ENCODE measurements around the gene SEPHS1.

The SEPHS1 gene

DNA sequence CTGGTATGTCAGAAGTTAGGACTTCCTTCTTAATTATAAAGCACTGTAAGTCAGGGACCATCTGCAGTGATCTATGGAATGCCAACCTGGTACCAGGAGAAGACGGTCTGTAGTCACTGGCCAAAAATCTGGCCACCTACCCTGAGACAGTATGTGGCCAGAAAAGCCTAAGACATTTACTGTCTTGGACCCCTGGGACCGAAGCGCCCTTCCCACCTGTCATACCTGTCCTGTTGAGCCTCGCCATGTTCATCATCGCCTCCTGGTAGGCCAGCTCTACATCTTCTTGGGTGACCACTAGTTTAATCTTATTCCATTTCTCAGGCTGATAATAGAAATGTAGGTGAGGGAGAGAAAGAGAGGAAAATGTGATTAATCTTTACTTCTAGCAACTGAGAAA is 20.0 kb downstream of the SEPHS1 start:
- no peak for DNase-seq (ENCODE audit: low spot score)

- DNase-seq (ENCODE audit: low spot score), result no peak
Measured at GRCh38 chr10:13327534-13327933, 20.6 kb downstream of the SEPHS1 start.

DNA sequence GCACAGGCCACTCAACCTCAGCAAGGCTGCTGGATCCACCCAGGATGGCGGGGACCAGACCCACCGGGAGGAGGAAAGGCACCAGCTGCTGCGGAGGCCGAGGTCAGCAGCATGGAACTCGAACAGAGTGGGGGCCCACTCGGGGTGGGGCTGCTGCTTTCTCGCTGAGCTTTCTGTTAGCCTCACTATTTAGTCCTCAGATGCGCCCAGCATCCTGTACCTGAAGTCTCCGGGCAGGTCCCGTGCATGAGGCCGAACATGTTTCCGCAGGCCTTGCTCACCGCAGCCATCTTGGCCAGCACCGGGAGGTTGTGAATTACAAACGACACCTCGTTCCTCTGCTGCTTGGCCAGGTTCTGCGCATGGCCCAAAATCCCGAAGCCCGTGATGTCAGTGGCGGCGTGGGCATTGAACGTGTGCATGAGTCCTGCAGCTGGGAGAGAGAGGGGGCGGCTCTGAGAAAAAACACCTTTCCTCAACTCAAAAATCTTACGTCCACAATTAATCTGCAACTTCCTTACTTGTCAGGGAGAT is 25.4 kb downstream of the SEPHS1 start:
- no peak for DNase-seq (ENCODE audit: low spot score)

- no peak for DNase-seq (ENCODE audit: low spot score)
Measured at GRCh38 chr10:13321576-13321975, 26.5 kb downstream of the SEPHS1 start.

DNA sequence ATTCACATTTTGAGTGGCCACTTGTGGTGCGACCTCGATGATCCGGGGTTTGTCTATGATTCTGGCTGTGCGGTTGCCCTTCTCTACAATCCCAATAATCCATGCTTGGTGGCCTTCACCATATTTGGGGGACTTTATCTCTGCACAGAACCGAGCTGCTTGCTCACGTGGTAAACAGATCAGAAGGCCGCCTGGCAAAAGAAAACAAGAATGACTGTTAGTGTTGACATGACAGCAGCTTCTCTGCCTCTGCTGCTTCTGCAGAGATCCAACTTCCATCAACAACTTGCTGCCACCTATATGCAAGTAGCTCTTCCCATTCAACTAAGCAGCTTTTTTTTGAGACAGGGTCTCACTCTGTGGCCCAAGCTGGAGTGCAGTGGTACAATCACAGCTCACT is 28.9 kb downstream of the SEPHS1 start:
- DNase-seq (ENCODE audit: low spot score), result no peak

GRCh38 chr10:13317474-13317873 is 30.6 kb downstream of the SEPHS1 start:
- DNase-seq (ENCODE audit: low spot score), result no peak

- no peak for DNase-seq (ENCODE audit: low spot score)
Measured at GRCh38 chr10:13316635-13317311, 31.3 kb downstream of the SEPHS1 start.

GRCh38 chr10:13315361-13315760 is 32.7 kb downstream of the SEPHS1 start:
- DNase-seq (ENCODE audit: low spot score), result no peak

DNA sequence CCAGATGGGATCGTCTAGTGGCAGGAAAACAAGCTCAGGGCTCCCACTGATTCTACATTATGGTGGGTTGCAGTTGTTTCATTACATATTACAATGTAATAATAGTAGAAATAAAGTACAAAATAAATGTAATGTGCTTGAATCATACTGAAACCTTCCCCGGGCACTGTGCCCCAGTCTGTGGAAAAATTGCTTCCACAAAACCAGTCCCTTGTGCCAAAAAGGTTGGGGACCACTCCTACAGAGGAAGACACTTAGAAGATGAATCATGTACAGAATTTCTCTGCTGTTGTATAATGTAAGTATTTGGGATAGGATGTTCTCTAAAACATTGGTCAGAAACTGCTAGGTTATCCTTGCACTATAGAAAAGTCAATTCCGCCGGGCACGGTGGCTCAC is 36.9 kb downstream of the SEPHS1 start:
- DNase-seq (ENCODE audit: low spot score), result no peak

- DNase-seq (ENCODE audit: low spot score), result no peak
Measured at GRCh38 chr10:13310518-13311176, 37.4 kb downstream of the SEPHS1 start.

GRCh38 chr10:13309792-13310191 is 38.3 kb downstream of the SEPHS1 start:
- no peak for DNase-seq (ENCODE audit: low spot score)

DNA sequence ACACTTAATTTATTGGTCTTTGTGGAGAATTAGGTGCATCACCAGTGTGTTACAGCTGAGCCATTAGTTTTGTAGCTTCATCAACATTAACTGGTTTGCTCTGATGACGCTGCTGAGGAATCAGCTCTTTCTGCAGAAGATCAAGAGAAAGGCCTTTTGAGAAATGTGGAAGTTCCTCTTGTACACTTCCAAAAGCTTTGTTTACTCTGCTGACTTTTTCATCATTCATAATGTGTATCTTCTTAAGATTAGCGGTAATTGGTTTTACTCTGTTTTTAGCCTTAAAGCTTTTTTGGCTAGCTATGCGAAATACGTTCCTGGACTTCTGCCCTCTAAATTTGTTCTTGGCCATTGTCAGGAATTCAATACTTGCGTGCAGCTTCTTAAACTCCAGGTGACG is 40.0 kb downstream of the SEPHS1 start:
- DNase-seq (ENCODE audit: low spot score), result no peak

GRCh38 chr10:13306103-13306502 is 42.0 kb downstream of the SEPHS1 start:
- no peak for DNase-seq (ENCODE audit: low spot score)

- no peak for DNase-seq (ENCODE audit: low spot score)
Measured at GRCh38 chr10:13302821-13303555, 45.1 kb downstream of the SEPHS1 start.

- peak; percentile 93 for DNase-seq (ENCODE audit: low spot score)
Measured at GRCh38 chr10:13299437-13300287, 48.4 kb downstream of the SEPHS1 start, which contains the start of gene PHYH. TSS of gene PHYH (minus strand) at chr10:13300064. CDS start at chr10:13300042, 22 bp downstream.

DNA sequence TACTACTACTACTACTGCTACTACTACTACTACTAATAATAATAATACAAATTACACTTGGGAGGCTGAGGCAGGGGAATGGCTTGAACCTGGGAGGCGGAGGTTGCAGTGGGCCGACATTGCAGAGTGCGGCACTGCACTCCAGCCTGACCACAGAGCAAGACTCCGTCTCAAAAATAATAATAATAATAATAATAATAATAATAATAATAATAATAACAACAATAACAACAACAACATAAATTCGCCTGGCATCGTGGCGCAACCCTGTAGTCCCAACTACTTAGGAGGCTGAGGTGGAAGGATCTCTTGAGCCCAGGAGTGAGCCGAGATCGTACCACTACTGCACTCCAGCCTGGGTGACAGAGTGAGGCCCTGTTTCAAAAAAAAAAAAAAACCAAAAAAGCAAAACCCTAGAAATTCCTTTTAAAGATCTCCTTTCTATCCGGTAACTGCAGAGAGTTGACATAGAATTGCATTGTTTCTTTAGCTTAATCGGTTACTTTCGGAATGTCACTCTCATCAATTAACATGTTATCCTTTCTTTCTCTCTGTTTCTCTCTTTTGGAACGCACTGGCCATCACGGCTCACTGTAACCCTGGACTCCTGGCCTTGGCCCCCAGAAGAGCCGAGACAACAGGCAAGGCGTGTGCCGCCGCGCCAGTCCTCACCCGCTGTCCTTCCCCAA is 49.2 kb downstream of the SEPHS1 start:
- DNase-seq (ENCODE audit: low spot score), result no peak

DNA sequence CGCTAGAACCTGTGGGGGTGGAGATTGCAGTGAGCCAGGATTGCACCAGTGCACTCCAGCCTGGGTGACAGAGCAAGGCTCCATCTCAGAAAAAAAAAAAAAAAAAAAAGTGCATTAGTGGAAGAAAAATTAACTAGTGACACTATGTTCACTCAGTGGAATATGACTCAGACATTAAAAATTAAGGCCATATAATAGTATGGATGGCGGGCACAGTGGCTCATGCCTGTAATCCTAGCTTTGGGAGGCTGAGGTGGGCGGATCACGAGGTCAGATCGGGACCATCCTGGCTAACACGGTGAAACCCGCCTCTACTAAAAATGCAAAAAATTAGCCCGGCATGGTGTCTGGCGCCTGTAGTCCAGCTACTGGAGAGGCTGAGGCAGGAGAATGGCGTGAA is 51.6 kb downstream of the SEPHS1 start:
- DNase-seq (ENCODE audit: low spot score), result no peak

DNA sequence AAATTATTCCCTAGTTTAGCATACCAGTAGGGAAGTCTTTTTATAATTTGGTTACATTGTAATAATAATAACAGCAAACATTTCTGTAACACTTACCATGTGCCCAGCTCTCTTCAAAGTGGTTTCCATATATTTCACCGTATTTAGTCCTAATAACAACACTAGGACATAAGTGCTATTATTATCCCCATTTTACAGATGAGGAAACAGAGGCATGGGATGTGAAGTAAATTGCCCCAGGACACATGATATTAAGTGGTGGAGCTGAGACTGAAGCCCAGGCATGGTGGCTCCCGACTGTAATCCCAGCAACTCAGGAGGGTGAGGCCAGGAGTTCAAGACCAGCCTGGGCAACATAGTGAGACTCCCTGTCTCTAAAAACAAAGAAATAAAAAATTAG is 53.3 kb downstream of the SEPHS1 start:
- DNase-seq (ENCODE audit: low spot score), result no peak

GRCh38 chr10:13291821-13292773 is 56.0 kb downstream of the SEPHS1 start:
- DNase-seq (ENCODE audit: low spot score), result no peak

DNA sequence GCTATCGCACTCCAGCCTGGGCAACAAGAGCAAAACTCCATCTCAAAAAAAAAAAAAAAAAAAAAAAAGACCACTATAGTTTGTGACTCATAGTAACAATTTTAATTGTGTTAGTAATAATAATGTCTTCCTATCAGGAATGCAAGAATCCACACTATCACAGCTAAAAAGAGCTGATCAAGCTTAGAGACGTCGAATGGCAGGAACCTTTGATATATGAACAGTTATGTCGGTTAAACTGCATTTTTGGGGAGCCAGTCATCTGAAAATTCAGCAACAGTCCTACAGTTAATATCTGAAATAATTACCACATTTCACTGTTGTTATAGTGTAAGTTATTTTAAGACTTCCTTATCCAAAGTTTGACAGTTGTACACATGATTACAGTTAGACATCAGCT is 57.0 kb downstream of the SEPHS1 start:
- no peak for DNase-seq (ENCODE audit: low spot score)

All from globus pallidus (tissue), 1 donor.